Measurements from ENCODE around the gene POLR2C. TPM values are rescaled to one million over a fixed set of nuclear protein-coding genes. Genes with fewer than 3 reads are reported as not detected.

Gene POLR2C
- total RNA-seq, 1 experiment from 2014 or later, result 137 TPM

- DNase-seq (ENCODE audit: low read depth), result no peak
These were observed 39.7 kb downstream of the POLR2C start for GRCh38 chr16:57502048-57502775.

DNA sequence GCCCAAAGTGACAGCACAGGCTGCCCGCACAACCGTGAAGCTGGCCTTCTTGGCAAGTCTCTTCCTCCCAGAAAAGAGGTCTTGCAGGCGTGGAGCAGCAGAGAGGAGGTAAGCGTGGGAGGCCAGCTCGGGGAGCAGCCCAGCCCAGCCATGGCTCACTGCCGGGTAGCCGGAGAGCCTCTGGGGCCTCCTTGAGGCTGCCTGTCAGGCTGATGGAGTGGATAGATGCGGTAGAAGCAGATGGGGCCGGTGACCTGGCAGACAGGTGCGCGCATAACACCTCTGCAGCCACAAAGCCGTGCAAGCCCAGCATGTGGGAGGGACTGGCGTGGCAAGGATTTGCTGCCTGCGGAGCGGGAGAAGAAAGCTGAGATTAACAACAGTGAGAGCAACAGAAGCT lies 40.9 kb downstream of the POLR2C start:
- DNase-seq (ENCODE audit: low read depth), result no peak

DNA sequence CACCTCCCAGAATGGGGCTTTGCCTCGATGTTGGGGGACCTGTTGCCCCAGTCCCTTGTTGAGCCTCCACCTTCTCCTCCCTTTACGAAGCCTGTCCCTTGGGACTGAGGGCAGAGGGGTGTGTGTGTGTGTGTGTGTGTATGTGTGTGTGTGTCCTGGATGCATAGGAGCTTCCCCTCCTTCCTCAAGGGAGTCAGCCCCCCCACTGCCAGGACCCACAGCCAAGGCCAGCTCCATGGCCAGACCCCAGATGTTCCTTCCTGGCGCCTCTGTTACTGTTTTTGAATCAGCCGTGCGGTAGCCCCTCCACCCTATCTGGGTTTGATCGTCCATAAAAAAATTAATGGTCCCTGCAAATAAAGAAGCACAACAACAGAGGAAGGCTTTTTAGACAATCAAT lies 41.5 kb downstream of the POLR2C start:
- no peak for DNase-seq (ENCODE audit: low read depth)

GRCh38 chr16:57504491-57504890 lies 42.0 kb downstream of the POLR2C start:
- no peak for DNase-seq (ENCODE audit: low read depth)

DNA sequence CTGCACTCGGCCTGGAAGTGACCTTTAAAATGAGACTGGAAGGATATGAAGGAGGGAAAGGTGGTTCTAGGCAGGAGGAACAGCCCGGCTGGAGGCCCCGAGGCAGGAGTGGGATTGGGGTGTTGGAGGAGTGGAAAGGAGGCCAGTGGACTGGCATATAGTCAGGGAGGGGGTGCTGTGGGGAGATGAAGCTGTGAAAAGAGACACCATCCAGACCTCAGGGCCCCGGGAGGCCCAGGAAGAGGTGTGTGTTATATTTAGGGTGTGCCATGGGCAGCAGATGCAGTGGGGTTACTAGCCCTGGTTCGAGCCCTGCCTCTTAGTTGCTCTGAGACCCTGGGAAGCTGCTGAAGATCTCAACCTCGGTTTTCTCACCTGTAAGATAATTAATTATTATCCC lies 42.7 kb downstream of the POLR2C start:
- DNase-seq (ENCODE audit: low read depth), result no peak

DNA sequence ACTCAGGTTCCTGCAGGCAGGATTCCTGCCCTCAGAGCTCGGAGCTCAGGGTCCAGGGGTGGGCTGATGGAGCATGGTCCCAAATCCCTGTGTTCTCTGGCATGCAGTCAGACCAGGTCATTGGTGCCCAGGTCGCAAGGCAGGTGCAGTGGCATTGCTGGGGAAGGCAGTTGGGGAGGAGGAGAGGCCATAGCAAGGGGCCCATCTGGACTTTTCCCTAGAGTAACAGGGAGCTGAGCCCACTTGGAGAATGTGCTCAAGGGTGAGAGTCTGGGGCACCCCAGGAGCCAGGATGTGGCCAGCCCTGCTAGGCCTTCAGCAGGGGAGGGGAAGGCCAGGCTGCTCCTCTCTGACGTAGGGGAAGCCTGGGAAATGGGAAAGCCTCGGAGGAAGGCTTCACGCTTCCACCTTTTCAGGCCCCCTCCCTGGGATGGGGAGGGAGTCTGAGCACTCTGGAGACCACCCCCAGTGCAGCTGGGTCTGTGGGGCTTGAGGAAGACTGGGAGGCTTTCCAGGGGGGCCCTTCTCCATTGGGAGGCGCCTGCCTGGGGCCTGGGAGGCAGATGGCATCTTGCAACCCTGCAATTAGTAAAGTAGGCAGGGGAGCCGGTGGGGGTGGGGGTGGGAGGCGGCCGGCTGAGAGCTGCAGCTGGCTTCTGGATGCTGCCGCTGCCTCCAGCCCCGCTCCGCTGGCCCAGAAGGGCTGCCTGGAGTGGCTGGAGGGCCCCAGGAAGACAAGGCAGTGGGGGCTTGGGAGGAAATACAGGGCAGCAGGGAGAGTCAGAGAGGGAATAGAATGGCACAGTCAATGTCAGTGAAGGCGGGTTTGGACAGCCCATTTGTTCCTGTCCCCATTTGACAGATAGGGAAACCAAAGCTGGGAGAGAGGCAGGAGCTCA lies 44.9 kb downstream of the POLR2C start:
- DNase-seq (ENCODE audit: low read depth), result no peak

DNA sequence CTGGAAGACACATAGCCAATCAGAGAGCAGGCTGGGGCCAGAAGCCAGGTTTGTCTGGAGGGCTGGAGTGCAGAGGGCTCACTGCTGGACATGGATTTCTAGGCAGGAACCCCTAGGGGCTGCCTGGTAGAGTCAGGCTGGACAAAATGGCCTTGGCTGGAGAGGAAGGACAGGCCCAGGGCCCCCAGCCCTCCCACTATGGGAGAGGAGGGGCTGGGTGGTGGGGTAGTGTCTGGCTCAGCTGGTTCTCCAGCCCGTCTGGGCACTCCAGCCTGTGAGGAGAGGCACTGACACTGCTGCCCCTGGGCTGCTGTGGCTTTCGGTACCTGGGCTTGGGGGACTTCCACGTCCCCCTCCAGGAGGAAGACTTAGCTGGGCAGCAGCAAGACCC lies 45.6 kb downstream of the POLR2C start:
- no peak for DNase-seq (ENCODE audit: low read depth)

GRCh38 chr16:57509231-57509923 lies 46.9 kb downstream of the POLR2C start:
- no peak for DNase-seq (ENCODE audit: low read depth)

GRCh38 chr16:57510016-57510871 lies 47.8 kb downstream of the POLR2C start:
- no peak for DNase-seq (ENCODE audit: low read depth)

GRCh38 chr16:57512296-57513001 lies 50.0 kb downstream of the POLR2C start:
- no peak for DNase-seq (ENCODE audit: low read depth)

DNA sequence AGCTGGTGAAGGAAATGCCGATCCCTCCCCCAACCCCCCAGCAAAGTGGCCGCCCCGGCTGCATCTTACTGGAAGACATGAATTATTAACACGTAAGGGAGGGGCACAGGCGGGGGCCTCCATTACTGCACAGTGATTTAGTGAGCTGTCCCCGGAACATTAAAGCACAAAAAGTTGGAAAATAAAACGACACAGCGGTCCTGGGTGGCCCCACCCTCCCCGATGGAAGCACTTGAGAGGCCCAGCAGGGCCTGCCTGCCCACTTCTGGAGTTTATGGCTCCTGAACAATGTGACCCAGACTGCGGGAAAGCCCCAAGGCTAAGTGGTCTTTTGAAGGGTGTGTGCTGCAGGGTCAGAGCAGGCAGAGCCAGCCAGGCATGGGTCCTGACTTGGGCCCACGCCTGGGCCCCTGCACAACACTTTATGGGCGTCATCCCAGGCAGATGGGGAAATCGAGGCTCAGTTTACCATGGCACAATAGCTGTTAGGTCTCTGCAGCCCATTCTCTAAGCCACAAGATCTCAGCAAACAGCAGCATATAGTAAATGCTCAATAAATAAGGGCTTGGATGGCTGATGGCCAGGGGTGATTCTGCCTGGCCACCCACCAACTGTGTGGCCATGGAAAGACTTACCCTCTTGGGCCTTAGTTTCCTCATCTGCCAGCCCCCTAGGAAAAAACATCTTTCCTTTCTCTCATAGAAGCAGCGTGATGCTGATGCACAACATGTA lies 51.1 kb downstream of the POLR2C start:
- no peak for DNase-seq (ENCODE audit: low read depth)

- no peak for DNase-seq (ENCODE audit: low read depth)
These were observed 51.9 kb downstream of the POLR2C start for GRCh38 chr16:57514371-57514770.

- no peak for DNase-seq (ENCODE audit: low read depth)
These were observed 52.5 kb downstream of the POLR2C start for GRCh38 chr16:57514791-57515600.

GRCh38 chr16:57516176-57516725 lies 53.8 kb downstream of the POLR2C start:
- DNase-seq (ENCODE audit: low read depth), result no peak

DNA sequence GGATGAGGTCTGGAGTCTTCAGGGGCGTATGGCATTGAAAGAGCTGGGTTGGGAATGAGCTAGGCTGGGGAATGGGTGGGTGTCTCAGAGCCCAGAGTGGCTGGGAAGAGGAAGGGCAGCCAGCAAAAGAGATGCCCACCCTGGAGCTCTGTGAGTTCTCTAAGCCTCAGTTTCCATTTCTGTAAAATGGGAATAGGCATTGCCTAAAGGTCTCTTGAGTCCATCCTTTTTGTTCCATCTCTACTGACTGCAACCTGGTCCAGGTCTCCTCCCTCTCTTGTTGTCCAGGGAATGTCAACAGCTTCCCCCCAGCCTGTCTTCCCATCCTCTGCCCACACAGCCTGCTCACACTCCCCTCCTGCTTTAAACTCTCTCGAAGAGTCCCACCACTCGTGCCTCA lies 54.3 kb downstream of the POLR2C start:
- no peak for DNase-seq (ENCODE audit: low read depth)

- no peak for DNase-seq (ENCODE audit: low read depth)
These were observed 55.2 kb downstream of the POLR2C start for GRCh38 chr16:57517397-57518367.

- no peak for DNase-seq (ENCODE audit: low read depth)
These were observed 56.0 kb downstream of the POLR2C start for GRCh38 chr16:57518520-57518919.

GRCh38 chr16:57518922-57519321 lies 56.4 kb downstream of the POLR2C start:
- DNase-seq (ENCODE audit: low read depth), result no peak
